Psoas muscle (tissue), 8 donors: ENCODE measurements around the gene CHD6. TPM values are rescaled to one million over a fixed set of nuclear protein-coding genes. Genes with fewer than 3 reads are reported as not detected.

ENCODE experiments used
- ATAC-seq, 4 donors: fragments of 200-7000 bp; cut with Tn5 transposase; one replicate each; pipeline ENCODE4 v1.9.1; 2020; ENCODE audit warnings: moderate library complexity in 3 of 4, mild to moderate bottlenecking in 2 of 4
- DNase-seq, 2 donors: peaks; one replicate each; pipeline ENCODE4 v3.0.0-alpha.2; 2020
- H3K27ac ChIP-seq: fragments of 200-600 bp; one replicate; pipeline ENCODE4 v1.8.0; 2022
- H3K27me3 ChIP-seq, 3 donors: fragments of 200-600 bp in 1 of 3; one replicate each; pipeline versions ENCODE4 v1.6.1 to v1.8.0; 2013 to 2022; ENCODE audit warnings: low read length in 2 of 3, mild to moderate bottlenecking in 2 of 3, moderate library complexity in 1 of 3; ENCODE audit not compliant: insufficient read depth in 3 of 3
- H3K36me3 ChIP-seq, 2 donors: fragments of 200-600 bp in 1 of 2; one replicate each; pipeline versions ENCODE4 v1.6.1 to v1.8.0; 2013 to 2022; ENCODE audit warnings: low read depth in 1 of 2, mild to moderate bottlenecking in 1 of 2, moderate library complexity in 1 of 2; ENCODE audit not compliant: insufficient read depth in 1 of 2
- H3K4me1 ChIP-seq: fragments of 200-600 bp; one replicate; pipeline ENCODE4 v1.8.0; 2022
- H3K4me3 ChIP-seq: fragments of 200-600 bp; one replicate; pipeline ENCODE4 v1.8.0; 2022; ENCODE audit warnings: mild to moderate bottlenecking
- H3K9me3 ChIP-seq: fragments of 200-600 bp; one replicate; pipeline ENCODE4 v1.8.0; 2022
- CTCF ChIP-seq: fragments of 200-600 bp; IDR thresholded peaks from one replicate; pipeline ENCODE4 v1.8.0; 2022; ENCODE audit warnings: antibody characterized with exemption
- WGBS, 3 donors: extraction: QIAGEN DNeasy Blood & Tissue Kit; methylation state at CpG; one replicate each; pipeline versions ENCODE4 v1.1.6 to v1.1.7; 2013; 5-methylcytosine and 5-hydroxymethylcytosine counted together
- intact Hi-C, 2 donors: fragments of 100-400 bp; cut with DNase I; formaldehyde crosslinking; loops; one replicate each; pipeline versions ENCODE4 v1.11.0 to v1.14.2; 2022
- polyA plus RNA-seq, 3 donors: library from polyadenylated mRNA; stranded (reverse); fragments of 200-250 nt; gene quantifications; one replicate each; pipeline ENCODE4 v1.2.3, GENCODE V29; 2013
- total RNA-seq, 4 donors: library from RNA; stranded (reverse); fragmentation: NEBNext Ultra II Directional in 2 of 4; extraction: Animal tissue kit (Norgen Biotek cat#: 25700) in 2 of 4; gene quantifications; one replicate each; pipeline versions ENCODE4 v1.2.1 to v1.2.4, GENCODE V29; 2021 to 2023
- donor health status: healthy with polysubstance abuse.
- donor health status: DM: no; HTN: no; CAD: no; lungs with moderate emphysema.
- donor health status: Bipolar disorder and iron deficiency.
- donor health status: healthy.
- donor health status: DM: yes; HTN: yes; CAD: no.
- donor health status: DM: no; HTN: no; CAD: no.
- donor health status: DM: no; HTN: no; CAD: no.
- donor health status: DM: yes; HTN: yes; CAD: no.

CHD6 gene
- total and polyA plus RNA-seq, 7 donors: 1.7 to 30.4 (median 17.2) TPM

GRCh38 chr20:41534842-41535241, 83.3 kb downstream of the CHD6 start:
- Histone ChIP-seq H3K27ac (no peak overlapping the region), H3K27me3 (no peaks in the 10 kb centered on the region), H3K4me3 (no peak overlapping the region), H3K36me3 (peaks cover 2 to 21% of the 10 kb centered on the region in 2 donors), H3K4me1 (peaks cover 12% of the 10 kb centered on the region), H3K9me3 (no peaks in the 10 kb centered on the region)
- intact Hi-C loops: no loop called here
- no peak for DNase-seq
- no peak for ATAC-seq
- 93 to 95% (median 94%) methylated on average over 2 of the region's 2 CpGs for WGBS, 3 donors
- no peak for TF ChIP-seq CTCF

- H3K4me3 ChIP-seq: no peak overlapping the region
- TF ChIP-seq CTCF: no peak
- no peak for ATAC-seq
- H3K27ac ChIP-seq: no peak overlapping the region
- no peaks in the 10 kb centered on the region for H3K9me3 ChIP-seq
- no peak for DNase-seq
- intact Hi-C loops: no loop called here
- no peaks in the 10 kb centered on the region for H3K27me3 ChIP-seq
- H3K36me3 ChIP-seq: peaks cover 2 to 21% of the 10 kb centered on the region in 2 donors
- peaks cover 12% of the 10 kb centered on the region for H3K4me1 ChIP-seq
Observed at GRCh38 chr20:41534170-41534569, 84.0 kb downstream of the CHD6 start.

GRCh38 chr20:41533537-41534136, 84.5 kb downstream of the CHD6 start:
- no peak for DNase-seq
- peaks cover 2 to 21% of the 10 kb centered on the region in 2 donors for H3K36me3 ChIP-seq
- WGBS, 3 donors: 61 to 75% (median 65%) methylated on average over 2 of the region's 2 CpGs
- peaks cover 12% of the 10 kb centered on the region for H3K4me1 ChIP-seq
- H3K4me3 ChIP-seq: no peak overlapping the region
- H3K9me3 ChIP-seq: no peaks in the 10 kb centered on the region
- H3K27ac ChIP-seq: no peak overlapping the region
- no peak for ATAC-seq
- H3K27me3 ChIP-seq: no peaks in the 10 kb centered on the region
- intact Hi-C loops: no loop called here
- TF ChIP-seq CTCF: no peak

GRCh38 chr20:41532935-41533334, 85.2 kb downstream of the CHD6 start:
- no peak for ATAC-seq
- Histone ChIP-seq H3K27me3 (no peaks in the 10 kb centered on the region), H3K9me3 (no peaks in the 10 kb centered on the region), H3K4me3 (no peak overlapping the region), H3K36me3 (peaks cover 2 to 21% of the 10 kb centered on the region in 2 donors), H3K4me1 (peaks cover 12% of the 10 kb centered on the region), H3K27ac (no peak overlapping the region)
- DNase-seq: no peak
- 92 to 96% (median 96%) methylated on average over 11 of the region's 11 CpGs for WGBS, 3 donors
- intact Hi-C loops: no loop called here
- no peak for TF ChIP-seq CTCF
